K562 (cell line): ENCODE measurements around the gene S100A8. TPM values are rescaled to one million over a fixed set of nuclear protein-coding genes. Genes with fewer than 3 reads are reported as not detected.

ENCODE experiments used
- ATAC-seq: fragments of 200-7000 bp; cut with Tn5 transposase; 3 replicates; pipeline ENCODE4 v1.9.1; 2020; ENCODE audit warnings: moderate library complexity
- BruUV-seq: library from RNA; stranded (reverse); fragments of 400-500 nt; replicated peaks from 2 replicates; lab custom pipeline; 2021; lab: Mats Ljungman, UMichigan
- CTCF ChIA-PET: fragments of 300-600 bp; formaldehyde crosslinking; extraction: SDS; loops from one replicate; lab custom pipeline; 2021; ENCODE audit warnings: low intra/inter-chr PET ratio; lab: Yijun Ruan, JAX
- POLR2A ChIA-PET: fragments of 300-600, 350-650 bp; sonication (Branson Sonifier 250); formaldehyde crosslinking; extraction: SDS; loops from one replicate; lab custom pipeline; 2021; ENCODE audit warnings: antibody characterized with exemption, inconsistent platforms; lab: Yijun Ruan, JAX
- DNase-seq, 4 experiments: peaks; one replicate each; pipeline versions ENCODE4 v3.0.0 to v3.0.0-alpha.2; 2011 to 2018; ENCODE audit warnings: low spot score in 3 of 4, mixed read lengths in 3 of 4; ENCODE audit errors: extremely low read depth in 1 of 4
- FAIRE-seq: peaks from 2 replicates; lab custom pipeline; 2011; peaks lifted over from hg19 to GRCh38; lab: Jason Lieb, UNC
- H2AFZ ChIP-seq: 2 replicates; pipeline ENCODE4 v1.6.0; 2011; ENCODE audit warnings: low read depth, low read length, control low read depth, inconsistent platforms
- H3K27ac ChIP-seq: fragments of 200-600 bp; 3 replicates; pipeline ENCODE4 v1.8.0; 2011; ENCODE audit warnings: low read depth, mild to moderate bottlenecking, control low read depth, inconsistent platforms, low read length, moderate library complexity, mixed read lengths; ENCODE audit errors: extremely low read depth
- H3K27me3 ChIP-seq, 2 experiments: fragments of 300-600 bp in 1 of 2; 2 replicates in 1 of 2; 3 replicates in 1 of 2; pipeline versions ENCODE4 v1.6.0 to v1.8.0; 2011; ENCODE audit warnings: inconsistent platforms in 2 of 2, low read length in 2 of 2, mild to moderate bottlenecking in 1 of 2, mixed read lengths in 1 of 2, moderate library complexity in 1 of 2; ENCODE audit not compliant: control insufficient read depth in 2 of 2, insufficient read depth in 2 of 2
- H3K36me3 ChIP-seq: fragments of 300-600 bp; 3 replicates; pipeline ENCODE4 v1.8.0; 2011; ENCODE audit warnings: mild to moderate bottlenecking, low read length, inconsistent platforms; ENCODE audit not compliant: control insufficient read depth, insufficient read depth
- H3K4me1 ChIP-seq, 2 experiments: fragments of 200-600 bp in 1 of 2; replicated peaks in 1 of 2; 2 replicates in 1 of 2; 3 replicates in 1 of 2; pipeline versions ENCODE4 v1.5.1 to v1.8.0; 2011; ENCODE audit warnings: inconsistent platforms in 2 of 2, low read length in 2 of 2, mild to moderate bottlenecking in 1 of 2, mixed read lengths in 1 of 2, moderate library complexity in 1 of 2; ENCODE audit not compliant: control insufficient read depth in 2 of 2, insufficient read depth in 2 of 2
- H3K4me2 ChIP-seq: 2 replicates; pipeline ENCODE4 v1.6.1; 2011; ENCODE audit warnings: low read length, control low read depth, inconsistent platforms, mixed read lengths; ENCODE audit not compliant: insufficient read depth
- H3K4me3 ChIP-seq: fragments of 200-600 bp; sonication (generic), shearing (Covaris generic); 2 replicates; pipeline ENCODE4 v1.5.1; 2016; ENCODE audit warnings: control low read depth, inconsistent platforms
- H3K79me2 ChIP-seq: fragments of 200-600 bp; 3 replicates; pipeline ENCODE4 v1.8.0; 2011; ENCODE audit warnings: low read length, inconsistent platforms; ENCODE audit not compliant: control insufficient read depth, insufficient read depth
- H3K9ac ChIP-seq, 2 experiments: 2 replicates each; pipeline versions ENCODE4 v1.6.0 to v1.6.1; 2011; ENCODE audit warnings: low read depth in 2 of 2, low read length in 2 of 2, control low read depth in 1 of 2, inconsistent platforms in 1 of 2, mild to moderate bottlenecking in 1 of 2, mixed read lengths in 1 of 2; ENCODE audit not compliant: insufficient read depth in 1 of 2
- H3K9me1 ChIP-seq: one replicate; pipeline ENCODE4 v1.6.0; 2011; ENCODE audit warnings: inconsistent platforms, mild to moderate bottlenecking, low read length, moderate library complexity; ENCODE audit not compliant: control insufficient read depth, insufficient read depth
- H3K9me3 ChIP-seq: replicated peaks from 2 replicates; pipeline ENCODE4 v1.5.1; 2011; ENCODE audit warnings: low read depth, low read length, inconsistent platforms; ENCODE audit not compliant: control insufficient read depth, insufficient read depth
- H4K20me1 ChIP-seq: replicated peaks from 2 replicates; pipeline ENCODE4 v1.6.1; 2011; ENCODE audit warnings: low read length, inconsistent platforms, mixed read lengths; ENCODE audit not compliant: control insufficient read depth, insufficient read depth
- ATF7 ChIP-seq: fragments of 450-650 bp; IDR thresholded peaks from 2 replicates; pipeline ENCODE4 v1.7.1; 2014; ENCODE audit warnings: mild to moderate bottlenecking, moderate library complexity
- FOXK1 ChIP-seq: sonication (generic); formaldehyde crosslinking; IDR thresholded peaks from 2 replicates; pipeline ENCODE4 v1.8.0; 2022; ENCODE audit warnings: missing genetic modification reagents, mild to moderate bottlenecking, borderline replicate concordance
- FOXM1 ChIP-seq, 2 experiments: fragments of 450-650 bp in 1 of 2; sonication (generic) in 1 of 2; formaldehyde crosslinking in 1 of 2; IDR thresholded peaks; 2 replicates each; pipeline versions ENCODE4 v1.6.1 to v1.9.0; 2017 to 2022; ENCODE audit warnings: low read depth in 2 of 2, mild to moderate bottlenecking in 2 of 2, missing genetic modification reagents in 1 of 2, moderate library complexity in 1 of 2
- GATA2 ChIP-seq: sonication (generic); formaldehyde crosslinking; IDR thresholded peaks from 2 replicates; pipeline ENCODE4 v1.4.0; 2020; ENCODE audit warnings: mild to moderate bottlenecking, missing genetic modification reagents
- PML ChIP-seq: IDR thresholded peaks from 2 replicates; pipeline ENCODE4 v1.6.1; 2012; ENCODE audit warnings: low read length, inconsistent platforms
- THRA ChIP-seq: fragments of 450-650 bp; IDR thresholded peaks from 2 replicates; pipeline ENCODE4 v1.6.1; 2017; ENCODE audit warnings: mild to moderate bottlenecking, moderate library complexity
- ZNF277 ChIP-seq: fragments of 250-450 bp; sonication (Bioruptor Pico); IDR thresholded peaks from 2 replicates; pipeline ENCODE4 v1.8.0; 2022; ENCODE audit warnings: inconsistent platforms, mild to moderate bottlenecking, moderate library complexity, borderline replicate concordance
- ZNF384 ChIP-seq: IDR thresholded peaks from 2 replicates; pipeline ENCODE4 v1.6.1; 2012; ENCODE audit warnings: low read depth, low read length, improper control_type of control experiment
- ZNF644 ChIP-seq: fragments of 200-800 bp; sonication (Bioruptor generic); IDR thresholded peaks from 2 replicates; pipeline ENCODE4 v1.6.1; 2016; ENCODE audit warnings: low read depth, missing genetic modification characterization, missing compliant biosample characterization
- WGBS: fragments of 100-300 bp; shearing (Covaris generic); methylation state at CpG from one replicate; pipeline ENCODE4 v1.1.6; 2016; ENCODE audit warnings: low coverage, mixed read lengths; ENCODE audit not compliant: insufficient coverage; ENCODE audit errors: missing lambda C conversion rate; 5-methylcytosine and 5-hydroxymethylcytosine counted together
- in situ Hi-C: fragments of 300-500 bp; cut with MboI; formaldehyde crosslinking; loops from 4 replicates; pipeline ENCODE4 v1.15.0; 2018; ENCODE audit warnings: inconsistent platforms, mixed read lengths
- intact Hi-C: fragments of 100-400 bp; cut with micrococcal nuclease; formaldehyde crosslinking; loops from 2 replicates; pipeline ENCODE4 v1.14.2; 2022
- polyA plus RNA-seq, 8 experiments: library from polyadenylated mRNA; depleted of rRNA in 4 of 8; stranded (reverse) in 5 of 8; unstranded in 3 of 8; fragments of >200 nt; fragmentation: Nextera tagmentation in 2 of 8; fragmentation: Illumina TruSeq in 1 of 8; extraction: Ambion mirVana in 2 of 8; extraction: Trizol in 1 of 8; gene quantifications; 2 replicates each; pipeline versions ENCODE4 v1.2.1 to v1.2.3, GENCODE V29; 2011 to 2014; ENCODE audit warnings: inconsistent platforms in 1 of 8, missing spikeins in 1 of 8
- total RNA-seq, 7 experiments: library from RNA; depleted of rRNA in 6 of 7; stranded (reverse); fragments of >200 nt in 6 of 7; fragmentation: Illumina TruSeq in 2 of 7; extraction: Trizol in 2 of 7; gene quantifications; 2 replicates each; pipeline versions ENCODE4 v1.2.1 to v1.2.3, GENCODE V29; 2011 to 2021; ENCODE audit warnings: low replicate concordance in 1 of 7

Gene S100A8
- total and polyA plus RNA-seq, 9 of the 15 experiments (the other 6 are each of a cell fraction or from before 2014, with no cell fraction given), result 0.15 to 0.60 TPM; not detected in 7

GRCh38 chr1:153384958-153385580 lies 5.8 kb downstream of the S100A8 start:
- no peak overlapping the region for H3K4me2 ChIP-seq
- in situ Hi-C loops (no loop called here), intact Hi-C loops (no loop called here)
- no peak for ATAC-seq
- DNase-seq, result no peak
- H3K36me3 ChIP-seq, result no peaks in the 10 kb centered on the region
- H3K27me3 ChIP-seq, result peaks cover 0 to 15% of the 10 kb centered on the region in 2 experiments; a peak in 4 of 5 replicates
- H3K9me1 ChIP-seq, result no peaks in the 10 kb centered on the region
- H3K9me3 ChIP-seq, result peaks cover 7% of the 10 kb centered on the region; the same call in 1 of the 2 replicates
- no peak for TF ChIP-seq GATA2 (CRISPR knock-in tag)
- no peak for TF ChIP-seq FOXM1 (IDR thresholded peaks at IDR 0.05; ENCODE audit: low read depth)
- no peak for TF ChIP-seq FOXM1 (CRISPR knock-in tag; IDR thresholded peaks at IDR 0.05; ENCODE audit: low read depth)
- TF ChIP-seq ZNF384, result no peak
- TF ChIP-seq ZNF277 (CRISPR knock-in tag), result no peak
- no peak for TF ChIP-seq FOXK1 (CRISPR knock-in tag)
- no peak for TF ChIP-seq ATF7
- no peak for TF ChIP-seq THRA
- no peak for TF ChIP-seq ZNF644 (tag)
- no peak for TF ChIP-seq PML
- no peak overlapping the region for H2AFZ ChIP-seq
- 0 out of 5 replicates have a peak, but pooled peaks cover 0 to 4% of the 10 kb centered on the region in 2 experiments for H3K4me1 ChIP-seq
- no peak overlapping the region for H3K27ac ChIP-seq
- 0% methylated on average over 4 of the region's 4 CpGs for WGBS
- BruUV-seq, result no TSS peak
- no peak overlapping the region for H3K4me3 ChIP-seq
- peaks cover 3% of the 10 kb centered on the region; the same call in 1 of the 2 replicates for H4K20me1 ChIP-seq
- ChIA-PET CTCF (interaction anchor here (0.6 kb wide), 1 partner anchor 465 kb away, joined by 4 read pairs; no protein-coding TSS in a partner anchor), POLR2A (interaction anchor here (0.6 to 1.8 kb wide), 3 partner anchors 11 to 1223 kb away, joined by 3 to 5 read pairs (median 3); partner anchors contain the start of gene ADAR)
- no peaks in the 10 kb centered on the region for H3K79me2 ChIP-seq
- no peak overlapping the region for H3K9ac ChIP-seq
- FAIRE-seq, result no peak
